Esophagus muscularis mucosa (tissue), 3 donors: ENCODE measurements around the gene PURB.

Experiments
- CTCF ChIP-seq, 3 experiments: fragments of 200-600 bp in 2 of 3; fragments of 450-650 bp in 1 of 3; sonication (generic) in 2 of 3; IDR thresholded peaks; one replicate each; pipeline ENCODE4 v1.5.1; 2017 to 2019; ENCODE audit warnings: antibody characterized with exemption in 3 of 3, mild to moderate bottlenecking in 2 of 3, moderate library complexity in 1 of 3
- POLR2A ChIP-seq: fragments of 450-650 bp; IDR thresholded peaks from one replicate; pipeline ENCODE4 v1.6.1; 2017; ENCODE audit warnings: antibody characterized with exemption, moderate library complexity, mild to moderate bottlenecking, low read depth
- POLR2AphosphoS5 ChIP-seq, 2 donors: sonication (generic); formaldehyde crosslinking; IDR thresholded peaks; one replicate each; pipeline ENCODE4 v1.6.1; 2017; ENCODE audit warnings: antibody characterized with exemption in 2 of 2

DNA sequence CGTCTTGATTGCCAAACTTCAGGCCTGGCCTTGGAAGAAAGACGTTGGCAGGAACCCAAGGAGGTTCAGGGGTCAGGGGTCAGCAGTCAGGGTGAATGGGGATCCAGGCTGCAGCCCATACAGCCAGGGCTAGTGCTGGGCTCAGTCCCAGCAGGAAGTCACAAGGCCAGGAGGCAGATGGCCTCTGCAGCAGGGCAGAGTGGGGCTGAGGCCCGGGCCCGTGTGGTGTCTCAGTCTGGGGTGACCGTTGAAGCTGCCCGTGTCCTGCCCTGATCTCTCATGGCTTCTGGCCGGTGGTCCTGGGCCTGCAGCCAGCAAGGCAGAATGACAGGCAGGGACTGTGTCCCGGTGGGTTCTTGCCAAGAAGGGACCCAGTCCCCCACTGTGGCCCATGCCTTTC lies 26.6 kb upstream of the PURB start:
- TF ChIP-seq POLR2A (no peak), CTCF (IDR thresholded peaks at IDR 0.05) (no peak), POLR2AphosphoS5 (IDR thresholded peaks at IDR 0.05) (no peak)
